Measurements from ENCODE around the gene TCTA. TPM values are rescaled to one million over a fixed set of nuclear protein-coding genes. Genes with fewer than 3 reads are reported as not detected.

The TCTA gene
- polyA plus RNA-seq, 1 of the 3 experiments (the other 2 are of a cell fraction): 42.1 TPM

- H3K4me1 ChIP-seq (ENCODE audit: control insufficient read depth in 1 of 2, insufficient read depth in 2 of 2, low read depth in 1 of 2, low read length in 1 of 2): peaks cover 0 to 7% of the 10 kb centered on the region in 2 experiments; a peak in 1 of 4 replicates
- no peak for DNase-seq
- H3K27me3 ChIP-seq (ENCODE audit: insufficient read depth): no peaks in the 10 kb centered on the region
- no peak overlapping the region for H3K4me2 ChIP-seq
- H2AFZ ChIP-seq (ENCODE audit: low read depth): no peak overlapping the region
- H3K79me2 ChIP-seq (ENCODE audit: insufficient read depth): no peaks in the 10 kb centered on the region
- CTCF ChIA-PET: interaction anchor here (0.7 kb wide), 1 partner anchor 285 kb away, joined by 3 read pairs; the partner anchor contains the start of gene KLHDC8B
- H4K20me1 ChIP-seq (ENCODE audit: insufficient read depth): no peaks in the 10 kb centered on the region
- TF ChIP-seq EZH2phosphoT487 (IDR thresholded peaks at IDR 0.05; ENCODE audit: borderline replicate concordance, low read depth): no peak
- TF ChIP-seq JUND (IDR thresholded peaks at IDR 0.05): no peak
- no peak for TF ChIP-seq RCOR1 (IDR thresholded peaks at IDR 0.05; ENCODE audit: low read length)
- no peak for TF ChIP-seq TCF12 (IDR thresholded peaks at IDR 0.05)
- TF ChIP-seq NRF1 (IDR thresholded peaks at IDR 0.05; ENCODE audit: low read depth, low read length): no peak
- no peak for TF ChIP-seq CTCF (IDR thresholded peaks at IDR 0.05)
- H3K9me3 ChIP-seq: no peaks in the 10 kb centered on the region
- no peak overlapping the region for H3K9ac ChIP-seq
- WGBS (ENCODE audit: low lambda C conversion rate): 92% methylated on average over 2 of the region's 3 CpGs
- H3F3A ChIP-seq (replicated peaks; ENCODE audit: insufficient read depth): no peaks in the 10 kb centered on the region
- no peaks in the 10 kb centered on the region for H3K9me2 ChIP-seq
- POLR2A ChIA-PET: no interaction called here
- H3K36me3 ChIP-seq (replicated peaks in 1 of 2; ENCODE audit: control insufficient read depth in 1 of 2, insufficient read depth in 2 of 2, low read length in 1 of 2): no peaks in the 10 kb centered on the region
- H3K4me3 ChIP-seq (ENCODE audit: low read depth in 2 of 2, low read length in 1 of 2): no peak overlapping the region
- no peak overlapping the region for H3K27ac ChIP-seq (ENCODE audit: low read depth in 2 of 2, low read length in 1 of 2)
Observed at GRCh38 chr3:49456466-49456865, 44.2 kb downstream of the TCTA start.

DNA sequence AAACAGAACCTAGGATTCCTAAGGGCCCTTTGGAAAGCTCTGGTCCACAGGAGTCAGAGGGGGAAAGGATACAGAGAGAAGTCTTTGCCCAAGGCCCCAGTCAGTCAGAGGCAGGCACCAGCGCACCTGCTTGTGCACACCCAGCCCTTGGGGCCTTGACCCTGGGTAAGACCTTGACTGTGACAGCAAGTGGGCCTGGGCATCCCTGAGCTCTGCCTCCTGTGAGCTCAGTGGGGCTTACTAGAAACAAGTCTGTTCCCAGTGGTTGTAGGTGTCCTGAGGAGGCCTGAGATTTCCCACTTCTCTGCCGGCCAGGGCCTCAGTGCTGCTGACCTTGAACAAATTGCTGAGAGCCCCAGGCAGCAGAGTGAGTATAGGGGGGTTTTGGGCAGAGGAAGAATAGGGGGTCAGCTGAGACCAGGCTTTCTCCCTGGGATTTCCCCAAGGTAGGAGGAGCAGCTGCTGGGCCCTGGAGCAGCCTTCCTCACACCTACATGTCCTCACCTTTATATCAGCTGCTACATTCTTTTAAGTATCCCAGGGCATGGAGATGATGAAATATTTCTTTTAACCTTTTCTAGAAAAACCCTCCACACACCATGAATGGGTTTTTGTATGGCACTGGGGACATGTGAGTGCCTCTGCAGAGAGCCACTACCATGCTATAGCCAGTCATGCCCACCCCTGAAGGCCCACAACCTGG is 48.1 kb downstream of the TCTA start:
- no peaks in the 10 kb centered on the region for H4K20me1 ChIP-seq (ENCODE audit: insufficient read depth)
- no peaks in the 10 kb centered on the region for H3K36me3 ChIP-seq (replicated peaks in 1 of 2; ENCODE audit: control insufficient read depth in 1 of 2, insufficient read depth in 2 of 2, low read length in 1 of 2)
- H3K9me2 ChIP-seq: no peaks in the 10 kb centered on the region
- no peaks in the 10 kb centered on the region for H3F3A ChIP-seq (replicated peaks; ENCODE audit: insufficient read depth)
- no peak for DNase-seq
- ChIA-PET CTCF (interaction anchor here (1.1 to 5.1 kb wide), 3 partner anchors 9 to 472 kb away, joined by 3 to 39 read pairs (median 4); no protein-coding TSS in a partner anchor), POLR2A (no interaction called here)
- TF ChIP-seq TEAD4 (IDR thresholded peaks at IDR 0.05; ENCODE audit: borderline replicate concordance, insufficient read depth) (no peak), JUND (IDR thresholded peaks at IDR 0.05) (no peak), NRF1 (IDR thresholded peaks at IDR 0.05; ENCODE audit: low read depth, low read length) (no peak), RFX5 (IDR thresholded peaks at IDR 0.05; ENCODE audit: low read length) (no peak), GATA2 (CRISPR knock-in tag; IDR thresholded peaks at IDR 0.05) (no peak), SMC3 (IDR thresholded peaks at IDR 0.05; ENCODE audit: low read depth, low read length) (no peak), IRF3 (IDR thresholded peaks at IDR 0.05; ENCODE audit: low read depth, low read length) (no peak), NFIC (IDR thresholded peaks at IDR 0.05; ENCODE audit: borderline replicate concordance) (no peak), CHD2 (IDR thresholded peaks at IDR 0.05; ENCODE audit: low read length, partially characterized antibody) (no peak), PBX3 (IDR thresholded peaks at IDR 0.05) (no peak), RAD21 (IDR thresholded peaks at IDR 0.05; ENCODE audit: low read length) (no peak), RCOR1 (IDR thresholded peaks at IDR 0.05; ENCODE audit: low read length) (no peak), ZBTB33 (IDR thresholded peaks at IDR 0.05; ENCODE audit: borderline replicate concordance, low read depth) (no peak), EZH2phosphoT487 (IDR thresholded peaks at IDR 0.05; ENCODE audit: borderline replicate concordance, low read depth) (no peak), MEF2A (IDR thresholded peaks at IDR 0.05; ENCODE audit: borderline replicate concordance, low read depth) (no peak), TCF12 (IDR thresholded peaks at IDR 0.05) (no peak), POLR2AphosphoS5 (IDR thresholded peaks at IDR 0.05; ENCODE audit: low read depth, low read length) (no peak)
- TF ChIP-seq, protein P1, sequence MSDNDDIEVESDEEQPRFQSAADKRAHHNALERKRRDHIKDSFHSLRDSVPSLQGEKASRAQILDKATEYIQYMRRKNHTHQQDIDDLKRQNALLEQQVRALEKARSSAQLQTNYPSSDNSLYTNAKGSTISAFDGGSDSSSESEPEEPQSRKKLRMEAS (IDR thresholded peaks at IDR 0.05; ENCODE audit: low read depth): no peak
- no peaks in the 10 kb centered on the region for H3K27me3 ChIP-seq (ENCODE audit: insufficient read depth)
- no peak overlapping the region for H3K4me2 ChIP-seq
- no peak overlapping the region for H2AFZ ChIP-seq (ENCODE audit: low read depth)
- H3K9ac ChIP-seq: no peak overlapping the region
- peaks cover 2 to 8% of the 10 kb centered on the region in 2 experiments; a peak in 2 of 4 replicates for H3K4me1 ChIP-seq (ENCODE audit: control insufficient read depth in 1 of 2, insufficient read depth in 2 of 2, low read depth in 1 of 2, low read length in 1 of 2)
- H3K4me3 ChIP-seq (ENCODE audit: low read depth in 2 of 2, low read length in 1 of 2): no peak overlapping the region
- H3K9me3 ChIP-seq: no peaks in the 10 kb centered on the region
- H3K27ac ChIP-seq (ENCODE audit: low read depth in 2 of 2, low read length in 1 of 2): no peak overlapping the region
- no peaks in the 10 kb centered on the region for H3K79me2 ChIP-seq (ENCODE audit: insufficient read depth)
- WGBS (ENCODE audit: low lambda C conversion rate): 95% methylated on average over 2 of the region's 2 CpGs

All from SK-N-SH (cell line).